ENCODE measurements around the gene CYYR1. TPM values are rescaled to one million over a fixed set of nuclear protein-coding genes. Genes with fewer than 3 reads are reported as not detected.

Gene CYYR1
- total and polyA plus RNA-seq, 4 experiments from 2014 or later = not detected

DNA sequence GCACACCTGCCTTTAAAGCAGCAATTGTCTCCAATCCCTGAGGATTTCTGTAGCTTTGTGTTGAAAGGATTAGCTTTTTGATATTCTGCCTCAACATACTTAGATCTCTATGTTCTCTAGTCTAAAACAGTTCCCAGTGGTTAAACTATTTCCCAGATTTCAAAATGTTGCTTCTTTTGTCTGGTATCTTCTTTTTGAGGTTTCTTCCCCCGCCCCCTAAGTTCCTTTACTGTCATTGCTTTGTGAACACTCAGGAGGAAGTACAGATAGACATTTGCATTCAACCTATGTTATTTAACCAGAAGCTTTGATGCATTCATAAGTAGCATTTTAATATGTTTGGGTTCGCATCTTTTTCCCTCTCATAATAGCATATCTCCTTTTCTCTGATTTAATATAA is 33.5 kb downstream of the CYYR1 start:
- no peak overlapping the region for H3K27ac Mint-ChIP-seq
- intact Hi-C loops (cut with micrococcal nuclease) = no loop called here
- peaks cover 0 to 2% of the 10 kb centered on the region in 2 donors for H3K27me3 Mint-ChIP-seq
- POLR2A ChIA-PET (ENCODE audit: partially characterized antibody) = no interaction called here
- Histone ChIP-seq H3K4me3 (ENCODE audit: low read length in 2 of 2) (no peak overlapping the region), H3K27me3 (ENCODE audit: insufficient read depth, low read length) (no peaks in the 10 kb centered on the region), H3K4me1 (ENCODE audit: insufficient read depth, low read length) (no peaks in the 10 kb centered on the region), H3K27ac (ENCODE audit: low read depth, low read length) (no peak overlapping the region), H3K9me3 (ENCODE audit: control insufficient read depth in 1 of 2, low read length in 2 of 2) (no peaks in the 10 kb centered on the region), H3K36me3 (ENCODE audit: insufficient read depth, low read length) (no peaks in the 10 kb centered on the region)
- no peak for DNase-seq
- CTCF ChIA-PET (ENCODE audit: partially characterized antibody) = no interaction called here
- no peaks in the 10 kb centered on the region for H3K36me3 Mint-ChIP-seq
- H3K4me3 Mint-ChIP-seq = no peak overlapping the region
- peaks cover 0 to 2% (median 0%) of the 10 kb centered on the region in 8 donors for H3K9me3 Mint-ChIP-seq
- H3K4me1 Mint-ChIP-seq = no peaks in the 10 kb centered on the region

DNA sequence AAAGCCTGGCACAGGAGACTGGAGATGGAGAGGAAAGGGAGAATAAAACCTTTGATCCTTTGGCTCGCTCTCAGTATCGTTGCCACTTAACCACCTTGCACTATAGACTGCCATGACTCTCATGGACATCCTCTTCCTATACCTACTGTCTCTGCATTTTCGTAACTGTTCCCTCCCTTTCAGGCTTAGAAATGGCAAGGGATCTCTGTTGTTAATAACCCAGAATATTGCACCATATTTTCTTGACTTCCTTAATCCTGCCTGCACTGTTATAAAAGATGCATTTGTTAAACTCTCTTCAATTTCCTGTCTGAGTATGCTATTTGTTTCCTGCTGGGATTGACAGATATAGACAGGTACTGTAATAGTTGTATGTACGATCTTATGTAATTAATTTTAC is 38.6 kb downstream of the CYYR1 start:
- H3K4me1 ChIP-seq (ENCODE audit: insufficient read depth, low read length) = no peaks in the 10 kb centered on the region
- H3K9me3 Mint-ChIP-seq = peaks cover 0 to 5% (median 0%) of the 10 kb centered on the region in 8 donors
- ChIA-PET POLR2A (ENCODE audit: partially characterized antibody) (no interaction called here), CTCF (ENCODE audit: partially characterized antibody) (no interaction called here)
- intact Hi-C loops (cut with micrococcal nuclease) = no loop called here
- H3K27ac Mint-ChIP-seq = no peak overlapping the region
- H3K36me3 Mint-ChIP-seq = no peaks in the 10 kb centered on the region
- no peak overlapping the region for H3K4me3 ChIP-seq (ENCODE audit: low read length in 2 of 2)
- no peak overlapping the region for H3K27ac ChIP-seq (ENCODE audit: low read depth, low read length)
- H3K27me3 ChIP-seq (ENCODE audit: insufficient read depth, low read length) = no peaks in the 10 kb centered on the region
- no peaks in the 10 kb centered on the region for H3K4me1 Mint-ChIP-seq
- H3K9me3 ChIP-seq (ENCODE audit: control insufficient read depth in 1 of 2, low read length in 2 of 2) = no peaks in the 10 kb centered on the region
- no peaks in the 10 kb centered on the region for H3K27me3 Mint-ChIP-seq
- no peak for DNase-seq
- H3K36me3 ChIP-seq (ENCODE audit: insufficient read depth, low read length) = no peaks in the 10 kb centered on the region
- H3K4me3 Mint-ChIP-seq = no peak overlapping the region

DNA sequence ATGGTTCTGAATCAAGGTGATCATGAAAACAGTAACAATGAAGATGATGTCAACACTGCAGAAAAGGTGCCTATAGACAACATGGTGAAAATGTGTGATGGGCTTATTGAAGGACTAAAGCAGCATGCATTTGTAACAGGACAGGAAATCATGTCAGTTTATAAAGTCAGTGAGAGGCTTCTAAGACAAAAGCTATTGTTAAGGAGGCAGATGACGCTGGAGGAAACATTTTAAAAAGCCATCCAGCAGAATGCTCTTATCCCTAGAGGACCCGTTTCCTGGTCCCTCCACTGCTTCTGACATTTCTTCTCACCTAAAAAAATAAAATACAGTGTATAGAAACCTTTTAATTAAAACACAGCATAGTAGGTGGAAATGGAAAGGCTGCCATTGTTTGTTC is 40.9 kb downstream of the CYYR1 start:
- Histone ChIP-seq H3K27ac (ENCODE audit: low read depth, low read length) (no peak overlapping the region), H3K4me3 (ENCODE audit: low read length in 2 of 2) (no peak overlapping the region), H3K27me3 (ENCODE audit: insufficient read depth, low read length) (no peaks in the 10 kb centered on the region), H3K36me3 (ENCODE audit: insufficient read depth, low read length) (no peaks in the 10 kb centered on the region), H3K4me1 (ENCODE audit: insufficient read depth, low read length) (no peaks in the 10 kb centered on the region), H3K9me3 (ENCODE audit: control insufficient read depth in 1 of 2, low read length in 2 of 2) (no peaks in the 10 kb centered on the region)
- intact Hi-C loops (cut with micrococcal nuclease) = no loop called here
- no peak for DNase-seq
- Mint-ChIP-seq H3K27me3 (no peaks in the 10 kb centered on the region), H3K27ac (no peak overlapping the region), H3K9me3 (peaks cover 0 to 5% (median 0%) of the 10 kb centered on the region in 8 donors), H3K4me1 (no peaks in the 10 kb centered on the region), H3K36me3 (no peaks in the 10 kb centered on the region), H3K4me3 (no peak overlapping the region)
- ChIA-PET POLR2A (ENCODE audit: partially characterized antibody) (no interaction called here), CTCF (ENCODE audit: partially characterized antibody) (no interaction called here)

DNA sequence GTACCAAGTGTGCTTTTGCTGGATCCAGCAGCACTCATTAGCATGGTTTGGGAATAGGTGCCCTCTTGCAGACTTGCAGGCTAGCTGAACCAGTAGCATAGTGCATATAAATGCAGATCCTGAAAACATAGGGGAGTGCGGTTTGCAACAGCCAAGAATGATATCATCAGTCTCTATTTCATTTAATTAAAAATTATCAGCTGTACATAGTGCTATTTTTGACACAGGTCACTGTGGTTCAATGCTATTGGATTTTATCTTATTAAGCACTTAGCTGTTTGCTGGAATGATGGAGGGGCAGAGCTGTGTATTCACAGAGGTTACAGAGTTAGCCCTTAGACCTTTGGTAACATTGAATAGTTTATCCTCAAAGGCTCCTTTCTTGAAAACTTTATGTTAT is 43.6 kb downstream of the CYYR1 start:
- Mint-ChIP-seq H3K27ac (no peak overlapping the region), H3K4me1 (no peaks in the 10 kb centered on the region), H3K36me3 (no peaks in the 10 kb centered on the region), H3K27me3 (no peaks in the 10 kb centered on the region), H3K9me3 (peaks cover 0 to 4% (median 0%) of the 10 kb centered on the region in 8 donors), H3K4me3 (no peak overlapping the region)
- Histone ChIP-seq H3K27ac (ENCODE audit: low read depth, low read length) (no peak overlapping the region), H3K4me3 (ENCODE audit: low read length in 2 of 2) (no peak overlapping the region), H3K4me1 (ENCODE audit: insufficient read depth, low read length) (no peaks in the 10 kb centered on the region), H3K9me3 (ENCODE audit: control insufficient read depth in 1 of 2, low read length in 2 of 2) (no peaks in the 10 kb centered on the region), H3K27me3 (ENCODE audit: insufficient read depth, low read length) (no peaks in the 10 kb centered on the region), H3K36me3 (ENCODE audit: insufficient read depth, low read length) (no peaks in the 10 kb centered on the region)
- CTCF ChIA-PET (ENCODE audit: partially characterized antibody) = no interaction called here
- intact Hi-C loops (cut with micrococcal nuclease) = no loop called here
- POLR2A ChIA-PET (ENCODE audit: partially characterized antibody) = no interaction called here
- DNase-seq = no peak

DNA sequence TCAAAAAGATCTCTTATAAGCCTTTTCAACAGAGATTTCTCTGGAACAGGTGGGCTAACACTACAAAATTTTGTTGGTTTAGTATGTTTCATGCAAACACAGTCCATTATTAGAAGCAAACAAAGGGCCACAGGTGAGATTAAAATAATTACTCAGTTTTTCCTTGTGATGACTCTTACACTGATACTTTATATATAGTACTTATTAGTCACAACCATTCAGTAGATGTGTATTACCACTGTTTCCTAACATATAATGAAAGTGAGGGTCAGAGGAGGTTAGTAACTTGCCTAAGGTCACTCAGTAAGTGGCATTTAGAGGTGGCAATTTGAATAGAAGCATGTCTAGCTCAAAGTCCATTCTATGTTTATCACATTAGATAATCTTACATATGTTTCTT is 44.2 kb downstream of the CYYR1 start:
- ChIA-PET POLR2A (ENCODE audit: partially characterized antibody) (no interaction called here), CTCF (ENCODE audit: partially characterized antibody) (no interaction called here)
- Histone ChIP-seq H3K36me3 (ENCODE audit: insufficient read depth, low read length) (no peaks in the 10 kb centered on the region), H3K9me3 (ENCODE audit: control insufficient read depth in 1 of 2, low read length in 2 of 2) (no peaks in the 10 kb centered on the region), H3K27ac (ENCODE audit: low read depth, low read length) (no peak overlapping the region), H3K4me3 (ENCODE audit: low read length in 2 of 2) (no peak overlapping the region), H3K4me1 (ENCODE audit: insufficient read depth, low read length) (no peaks in the 10 kb centered on the region), H3K27me3 (ENCODE audit: insufficient read depth, low read length) (no peaks in the 10 kb centered on the region)
- H3K27me3 Mint-ChIP-seq = no peaks in the 10 kb centered on the region
- no peak overlapping the region for H3K27ac Mint-ChIP-seq
- H3K9me3 Mint-ChIP-seq = peaks cover 0 to 3% (median 0%) of the 10 kb centered on the region in 8 donors
- H3K36me3 Mint-ChIP-seq = no peaks in the 10 kb centered on the region
- intact Hi-C loops (cut with micrococcal nuclease) = no loop called here
- no peaks in the 10 kb centered on the region for H3K4me1 Mint-ChIP-seq
- H3K4me3 Mint-ChIP-seq = no peak overlapping the region
- DNase-seq = no peak

DNA sequence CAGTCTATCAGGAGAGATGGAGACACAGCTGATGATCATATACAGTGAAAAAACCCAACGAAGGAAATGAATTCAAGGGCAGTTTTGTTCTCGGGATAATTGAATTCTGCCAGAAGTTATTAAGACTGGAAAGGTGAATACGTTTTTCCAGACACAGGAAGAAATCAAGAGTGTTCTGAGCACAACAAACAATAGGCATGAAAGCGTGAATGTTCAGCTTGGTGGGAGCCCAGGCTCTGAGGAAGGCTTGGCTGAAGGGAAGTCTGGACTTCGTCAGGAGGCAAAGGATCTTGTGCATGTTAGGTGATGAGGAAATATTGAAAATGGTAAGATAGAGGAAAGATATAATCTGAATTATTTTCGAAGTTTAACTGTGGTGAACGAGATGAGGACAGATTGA is 50.4 kb downstream of the CYYR1 start:
- H3K36me3 ChIP-seq (ENCODE audit: insufficient read depth, low read length) = no peaks in the 10 kb centered on the region
- intact Hi-C loops (cut with micrococcal nuclease) = no loop called here
- H3K4me1 ChIP-seq (ENCODE audit: insufficient read depth, low read length) = no peaks in the 10 kb centered on the region
- no peak overlapping the region for H3K4me3 ChIP-seq (ENCODE audit: low read length in 2 of 2)
- no peaks in the 10 kb centered on the region for H3K9me3 ChIP-seq (ENCODE audit: control insufficient read depth in 1 of 2, low read length in 2 of 2)
- H3K27ac ChIP-seq (ENCODE audit: low read depth, low read length) = no peak overlapping the region
- Mint-ChIP-seq H3K27me3 (no peaks in the 10 kb centered on the region), H3K36me3 (no peaks in the 10 kb centered on the region), H3K4me1 (no peaks in the 10 kb centered on the region), H3K9me3 (peaks cover 0 to 10% (median 6%) of the 10 kb centered on the region in 8 donors), H3K4me3 (no peak overlapping the region), H3K27ac (no peak overlapping the region)
- POLR2A ChIA-PET (ENCODE audit: partially characterized antibody) = no interaction called here
- no peak for DNase-seq
- CTCF ChIA-PET (ENCODE audit: partially characterized antibody) = no interaction called here
- H3K27me3 ChIP-seq (ENCODE audit: insufficient read depth, low read length) = no peaks in the 10 kb centered on the region

DNA sequence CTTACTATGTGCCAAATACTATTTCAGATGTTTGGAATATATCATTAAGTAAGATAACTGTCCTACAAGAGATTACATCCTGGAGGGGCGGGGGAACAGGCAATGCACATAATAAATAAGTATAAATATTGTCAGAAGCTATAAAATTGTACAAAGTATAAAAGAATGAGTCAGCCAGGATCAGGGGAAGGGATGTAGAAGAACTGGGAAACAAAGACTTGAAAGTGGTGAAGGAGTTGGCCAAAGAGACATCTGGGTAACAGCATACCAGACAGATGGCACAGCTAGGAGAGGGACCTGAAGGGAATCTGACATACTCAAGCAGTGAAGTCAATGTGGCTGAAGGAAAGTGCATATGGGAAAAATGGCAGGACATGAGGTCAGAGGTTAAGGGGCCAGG is 53.9 kb downstream of the CYYR1 start:
- Histone ChIP-seq H3K27me3 (ENCODE audit: insufficient read depth, low read length) (no peaks in the 10 kb centered on the region), H3K27ac (ENCODE audit: low read depth, low read length) (no peak overlapping the region), H3K4me1 (ENCODE audit: insufficient read depth, low read length) (no peaks in the 10 kb centered on the region), H3K9me3 (ENCODE audit: control insufficient read depth in 1 of 2, low read length in 2 of 2) (no peaks in the 10 kb centered on the region), H3K36me3 (ENCODE audit: insufficient read depth, low read length) (no peaks in the 10 kb centered on the region), H3K4me3 (ENCODE audit: low read length in 2 of 2) (no peak overlapping the region)
- POLR2A ChIA-PET (ENCODE audit: partially characterized antibody) = no interaction called here
- no peak for DNase-seq
- Mint-ChIP-seq H3K27me3 (peaks cover 0 to 3% of the 10 kb centered on the region in 2 donors), H3K4me1 (no peaks in the 10 kb centered on the region), H3K27ac (no peak overlapping the region), H3K4me3 (no peak overlapping the region), H3K36me3 (no peaks in the 10 kb centered on the region), H3K9me3 (peaks cover 0 to 12% (median 7%) of the 10 kb centered on the region in 8 donors)
- CTCF ChIA-PET (ENCODE audit: partially characterized antibody) = no interaction called here
- intact Hi-C loops (cut with micrococcal nuclease) = no loop called here

DNA sequence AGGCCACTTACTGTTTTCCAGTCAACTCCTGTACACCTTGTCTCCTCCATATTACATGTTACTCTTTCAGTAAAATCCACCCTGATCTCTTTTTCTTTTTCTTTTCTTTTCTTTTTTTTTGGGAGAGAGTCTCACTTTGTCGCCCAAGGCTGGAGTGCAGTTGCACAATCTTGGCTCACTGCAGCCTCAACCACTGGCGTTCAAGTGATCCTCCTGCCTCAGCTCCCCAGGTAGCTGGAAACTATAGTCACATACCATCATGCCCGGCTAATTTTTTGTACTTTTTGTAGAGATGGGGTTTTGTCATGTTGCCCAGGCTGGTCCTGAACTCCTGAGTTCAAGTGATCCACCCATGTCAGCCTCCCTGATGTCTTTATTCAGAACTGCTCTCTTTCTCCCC is 57.8 kb downstream of the CYYR1 start:
- no peaks in the 10 kb centered on the region for H3K4me1 ChIP-seq (ENCODE audit: insufficient read depth, low read length)
- Mint-ChIP-seq H3K9me3 (peaks cover 0 to 12% (median 6%) of the 10 kb centered on the region in 8 donors), H3K27ac (no peak overlapping the region), H3K4me3 (no peak overlapping the region), H3K36me3 (no peaks in the 10 kb centered on the region), H3K27me3 (peaks cover 0 to 3% of the 10 kb centered on the region in 2 donors), H3K4me1 (no peaks in the 10 kb centered on the region)
- H3K27me3 ChIP-seq (ENCODE audit: insufficient read depth, low read length) = no peaks in the 10 kb centered on the region
- H3K27ac ChIP-seq (ENCODE audit: low read depth, low read length) = no peak overlapping the region
- POLR2A ChIA-PET (ENCODE audit: partially characterized antibody) = no interaction called here
- H3K9me3 ChIP-seq (ENCODE audit: control insufficient read depth in 1 of 2, low read length in 2 of 2) = no peaks in the 10 kb centered on the region
- no peak for DNase-seq
- H3K4me3 ChIP-seq (ENCODE audit: low read length in 2 of 2) = no peak overlapping the region
- intact Hi-C loops (cut with micrococcal nuclease) = no loop called here
- CTCF ChIA-PET (ENCODE audit: partially characterized antibody) = no interaction called here
- H3K36me3 ChIP-seq (ENCODE audit: insufficient read depth, low read length) = no peaks in the 10 kb centered on the region

All from CD4-positive, alpha-beta memory T cell (primary cell).